HCT116 (cell line): Measurements from ENCODE around the gene CDC42BPB. TPM values are rescaled to one million over a fixed set of nuclear protein-coding genes. Genes with fewer than 3 reads are reported as not detected.

Experiments
- ATAC-seq: fragments of 200-7000 bp; cut with Tn5 transposase; 2 replicates; pipeline ENCODE4 v1.9.1; 2020; ENCODE audit warnings: mild to moderate bottlenecking, moderate library complexity
- BruUV-seq: library from RNA; stranded (reverse); fragments of 400-500 nt; replicated peaks from 2 replicates; lab custom pipeline; 2021; lab: Mats Ljungman, UMichigan
- CTCF ChIA-PET: fragments of 300-600 bp; sonication (Branson Sonifier 250); formaldehyde crosslinking; loops from one replicate; lab custom pipeline; 2021; ENCODE audit warnings: antibody characterized with exemption; lab: Charles Lee
- POLR2A ChIA-PET: fragments of 300-600, 350-600 bp; sonication (Branson Sonifier 250); formaldehyde crosslinking; loops from one replicate; lab custom pipeline; 2021; ENCODE audit warnings: antibody characterized with exemption; lab: Charles Lee
- RAD21 ChIA-PET, 2 experiments: fragments of 300-600 bp; sonication (Branson Sonifier 250); formaldehyde crosslinking; loops; one replicate each; lab custom pipeline; 2023; ENCODE audit warnings: low total read pairs in 2 of 2; ENCODE audit not compliant: uncharacterized antibody in 2 of 2, unreplicated experiment in 2 of 2, low non-redundant PET in 1 of 2; lab: Charles Lee
- DNase-seq: peaks from one replicate; pipeline ENCODE4 v3.0.0-alpha.2; 2010; ENCODE audit warnings: low read depth, low spot score
- H2AFZ ChIP-seq: fragments of 200-600 bp; shearing (Covaris generic), sonication (generic); 2 replicates; pipeline ENCODE4 v1.6.1; 2017; ENCODE audit warnings: low read depth, mixed run types, mixed read lengths, antibody characterized with exemption, low read length; ENCODE audit not compliant: poor library complexity, severe bottlenecking
- H3K27ac ChIP-seq: 2 replicates; pipeline ENCODE4 v1.5.1; 2012; ENCODE audit warnings: low read depth, low read length
- H3K27me3 ChIP-seq: fragments of 200-600 bp; sonication (generic); 2 replicates; pipeline ENCODE4 v1.6.1; 2016; ENCODE audit warnings: mixed run types, low read length, mixed read lengths; ENCODE audit not compliant: insufficient read depth
- H3K36me3 ChIP-seq, 2 experiments: fragments of 200-500 bp in 1 of 2; fragments of 200-600 bp in 1 of 2; sonication (Bioruptor generic) in 1 of 2; sonication (generic) in 1 of 2; 2 replicates each; pipeline versions ENCODE4 v1.5.1 to v1.6.1; 2014 to 2016; ENCODE audit warnings: low read length in 2 of 2, inconsistent platforms in 1 of 2, mixed read lengths in 1 of 2, mixed run types in 1 of 2; ENCODE audit not compliant: insufficient read depth in 2 of 2, control insufficient read depth in 1 of 2
- H3K4me1 ChIP-seq, 2 experiments: fragments of 200-600 bp in 1 of 2; sonication (generic) in 1 of 2; 2 replicates each; pipeline versions ENCODE4 v1.5.1 to v1.6.1; 2012 to 2017; ENCODE audit warnings: low read length in 2 of 2, inconsistent platforms in 1 of 2, mild to moderate bottlenecking in 1 of 2, mixed read lengths in 1 of 2, mixed run types in 1 of 2, moderate library complexity in 1 of 2; ENCODE audit not compliant: insufficient read depth in 2 of 2, control insufficient read depth in 1 of 2
- H3K4me2 ChIP-seq: fragments of 200-600 bp; sonication (generic); 2 replicates; pipeline ENCODE4 v1.6.1; 2017; ENCODE audit warnings: mixed run types, low read length, mixed read lengths
- H3K4me3 ChIP-seq, 2 experiments: fragments of 200-600 bp in 1 of 2; sonication (generic) in 1 of 2; replicated peaks in 1 of 2; 2 replicates each; pipeline ENCODE4 v1.5.1; 2011 to 2016; ENCODE audit warnings: low read length in 2 of 2, control low read depth in 1 of 2, low read depth in 1 of 2, mild to moderate bottlenecking in 1 of 2, mixed read lengths in 1 of 2, mixed run types in 1 of 2
- H3K79me2 ChIP-seq: fragments of 200-600 bp; sonication (generic); 2 replicates; pipeline ENCODE4 v1.6.1; 2017; ENCODE audit warnings: mild to moderate bottlenecking, mixed run types, low read length, moderate library complexity, mixed read lengths; ENCODE audit not compliant: insufficient read depth
- H3K9ac ChIP-seq: fragments of 200-600 bp; sonication (generic); 2 replicates; pipeline ENCODE4 v1.6.1; 2016; ENCODE audit warnings: low read length, mixed read lengths
- H3K9me2 ChIP-seq: fragments of 200-600 bp; sonication (generic), shearing (Covaris generic); 2 replicates; pipeline ENCODE4 v1.6.1; 2017; ENCODE audit warnings: mixed run types, mild to moderate bottlenecking, moderate library complexity; ENCODE audit not compliant: insufficient read depth
- H3K9me3 ChIP-seq, 2 experiments: fragments of 200-500 bp in 1 of 2; fragments of 200-600 bp in 1 of 2; sonication (Bioruptor generic) in 1 of 2; sonication (generic) in 1 of 2; 2 replicates each; pipeline ENCODE4 v1.6.1; 2014 to 2017; ENCODE audit warnings: low read length in 2 of 2, mixed read lengths in 2 of 2, inconsistent platforms in 1 of 2, low read depth in 1 of 2, mild to moderate bottlenecking in 1 of 2, mixed run types in 1 of 2, moderate library complexity in 1 of 2; ENCODE audit not compliant: control insufficient read depth in 1 of 2, insufficient read depth in 1 of 2
- H4K20me1 ChIP-seq: fragments of 200-600 bp; sonication (generic), shearing (Covaris generic); 2 replicates; pipeline ENCODE4 v1.6.1; 2017; ENCODE audit warnings: mixed run types, mild to moderate bottlenecking, moderate library complexity; ENCODE audit not compliant: insufficient read depth
- CBX3 ChIP-seq: IDR thresholded peaks from 2 replicates; pipeline ENCODE4 v1.6.1; 2012; ENCODE audit warnings: low read depth
- ELF1 ChIP-seq: IDR thresholded peaks from 2 replicates; pipeline ENCODE4 v1.6.1; 2012; ENCODE audit warnings: low read depth, borderline replicate concordance
- EZH2phosphoT487 ChIP-seq: fragments of 200-600 bp; IDR thresholded peaks from 2 replicates; pipeline ENCODE4 v1.6.1; 2018; ENCODE audit warnings: antibody characterized with exemption, borderline replicate concordance
- POLR2AphosphoS5 ChIP-seq: IDR thresholded peaks from 2 replicates; pipeline ENCODE4 v1.6.1; 2011; ENCODE audit warnings: mild to moderate bottlenecking, low read depth, low read length, moderate library complexity
- REST ChIP-seq: IDR thresholded peaks from 2 replicates; pipeline ENCODE4 v1.6.1; 2012; ENCODE audit warnings: low read depth
- SP1 ChIP-seq: IDR thresholded peaks from 2 replicates; pipeline ENCODE4 v1.6.1; 2012; ENCODE audit warnings: low read depth
- intact Hi-C: fragments of 100-400 bp; cut with micrococcal nuclease; formaldehyde crosslinking; loops from 2 replicates; pipeline ENCODE4 v1.10.0; 2022
- total RNA-seq: library from RNA; stranded (reverse); gene quantifications from one replicate; pipeline ENCODE4 v1.2.1, GENCODE V29; 2021; ENCODE audit not compliant: unreplicated experiment

CDC42BPB gene
- total RNA-seq, 1 experiment from 2014 or later = 85.6 TPM

GRCh38 chr14:102889615-102890014 lies 167.7 kb downstream of the CDC42BPB start:
- Histone ChIP-seq H2AFZ (no peak overlapping the region), H3K4me2 (no peak overlapping the region), H3K27ac (no peak overlapping the region), H3K4me1 (no peaks in the 10 kb centered on the region), H3K4me3 (no peak overlapping the region), H3K79me2 (no peaks in the 10 kb centered on the region), H3K36me3 (peaks cover 4 to 29% of the 10 kb centered on the region in 2 experiments; a peak in 3 of 4 replicates), H4K20me1 (no peaks in the 10 kb centered on the region), H3K9ac (no peak overlapping the region), H3K27me3 (no peaks in the 10 kb centered on the region), H3K9me3 (no peaks in the 10 kb centered on the region), H3K9me2 (no peaks in the 10 kb centered on the region)
- BruUV-seq = no TSS peak
- CTCF ChIA-PET = no interaction called here
- RAD21 ChIA-PET = no interaction called here
- no peak for TF ChIP-seq EZH2phosphoT487
- ATAC-seq (no peak), DNase-seq (no peak)
- intact Hi-C loops = no loop called here
- POLR2A ChIA-PET = no interaction called here

DNA sequence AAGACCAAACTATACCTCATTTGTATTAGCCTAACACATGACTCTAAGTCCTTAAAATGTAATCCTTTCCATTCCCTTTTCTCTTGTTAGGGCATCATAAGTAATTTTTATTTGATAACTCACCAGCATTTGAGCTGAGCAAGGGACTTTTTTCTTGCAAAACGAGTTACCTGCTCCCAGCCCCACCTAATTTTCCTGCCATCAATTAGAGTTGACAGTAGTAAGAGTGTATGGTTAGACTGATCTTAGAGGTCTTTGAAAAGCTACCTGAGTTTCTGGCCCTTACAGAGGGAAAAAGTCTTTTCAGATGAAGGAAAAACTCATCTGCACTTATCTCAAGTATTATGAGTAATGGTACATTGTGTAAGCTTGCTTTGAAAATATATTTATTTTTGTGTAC lies 168.6 kb downstream of the CDC42BPB start:
- BruUV-seq = no TSS peak
- ChIA-PET RAD21 (no interaction called here), POLR2A (no interaction called here), CTCF (interaction anchor here (1.7 kb wide), 1 partner anchor 194 kb away, joined by 4 read pairs; no protein-coding TSS in a partner anchor)
- no peaks in the 10 kb centered on the region for H3K4me1 ChIP-seq
- H4K20me1 ChIP-seq = no peaks in the 10 kb centered on the region
- no peak overlapping the region for H2AFZ ChIP-seq
- no peaks in the 10 kb centered on the region for H3K79me2 ChIP-seq
- no peaks in the 10 kb centered on the region for H3K27me3 ChIP-seq
- no peak for DNase-seq
- no peak overlapping the region for H3K9ac ChIP-seq
- intact Hi-C loops = no loop called here
- ATAC-seq = no peak
- no peak overlapping the region for H3K4me2 ChIP-seq
- no peaks in the 10 kb centered on the region for H3K9me3 ChIP-seq
- H3K27ac ChIP-seq = no peak overlapping the region
- no peaks in the 10 kb centered on the region for H3K9me2 ChIP-seq
- H3K4me3 ChIP-seq = no peak overlapping the region
- TF ChIP-seq CBX3 = no peak
- TF ChIP-seq ELF1 = no peak
- TF ChIP-seq SP1 = no peak
- TF ChIP-seq REST = no peak
- TF ChIP-seq POLR2AphosphoS5 = no peak
- TF ChIP-seq, all 23 proteins: peak for 0
- H3K36me3 ChIP-seq = peaks cover 4 to 29% of the 10 kb centered on the region in 2 experiments; a peak in 3 of 4 replicates
